Heart left ventricle (tissue), 13 donors: Measurements from ENCODE around the gene DHPS.

ENCODE experiments used
- POLR2A ChIP-seq, 2 donors: fragments of 450-650 bp; IDR thresholded peaks; one replicate each; pipeline ENCODE4 v1.6.1; 2017; ENCODE audit warnings: antibody characterized with exemption in 2 of 2, mild to moderate bottlenecking in 2 of 2, moderate library complexity in 2 of 2
- TF ChIP-seq, protein P1 (sequence below), 12 donors: fragments of 200-600 bp; sonication (generic) in 4 of 12; IDR thresholded peaks; one replicate each; pipeline versions ENCODE4 v1.5.0 to v1.8.0; 2018 to 2022; ENCODE audit warnings: antibody characterized with exemption in 12 of 12, mild to moderate bottlenecking in 5 of 12
- donor health status: ischemic (EF 13 %, LVEDD 7.1; RV severe dilation, severe dysfunction).
- donor health status: DM: no; HTN: yes; CAD: no.
- donor health status: DM: no; HTN: no; CAD: no.
- donor health status: ischemic (EF 25% LVEDD 6.9; RV normal size, moderate dysfunction).
- donor health status: ischemic (EF 25% LVEDD 5.7; RV mildly dilated, moderate dysfunction).
- donor health status: ischemic (EF 35%, LVEDD 5.7; RV mildly dilated, moderate dysfunction).
- donor health status: nonischemic (EF 11% LVEDD 7.7; RV severe dilation, severe dysfunction).
- donor health status: DM: yes; HTN: yes; CAD: no.
- donor health status: PGD.
- donor health status: ischemic (EF 29% LVEDD 5.4; RV normal size, mild dysfunction).
- donor health status: nonischemic (EF 23%, LVEDD 6.1; RV moderate dilation, normal function).

DNA sequence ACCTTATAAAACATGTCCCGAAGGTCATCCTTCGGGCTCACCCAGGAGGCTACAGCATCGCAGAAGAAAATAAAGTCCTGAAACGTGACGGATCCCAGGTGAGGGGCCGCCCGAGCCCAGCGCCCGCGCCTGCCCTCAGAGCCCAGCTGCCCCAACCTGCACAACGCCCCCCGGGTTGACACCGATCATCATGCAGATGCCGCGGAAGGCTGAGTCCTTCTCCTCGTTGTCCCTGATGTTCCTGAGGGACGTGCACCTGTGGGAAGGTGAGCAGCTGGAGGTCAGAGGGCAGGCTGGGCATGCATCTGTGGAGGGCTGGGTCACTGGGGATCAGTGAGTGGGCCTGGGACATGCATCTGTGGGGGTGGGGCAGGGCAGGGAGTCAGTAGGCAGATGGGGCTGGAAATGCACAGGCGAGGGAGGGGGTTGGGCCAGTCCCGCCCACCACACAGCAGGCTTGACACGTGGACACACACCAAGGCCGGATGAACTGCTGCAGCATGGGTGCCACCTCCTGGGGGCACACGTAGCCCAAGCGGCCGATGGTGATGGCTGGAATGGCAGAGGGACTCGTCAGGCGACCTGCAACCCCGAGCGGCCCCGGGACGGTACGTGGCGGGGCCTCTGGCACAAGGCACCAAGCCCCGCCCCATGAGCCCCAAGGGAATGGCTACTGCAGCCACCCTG is 20.1 kb upstream of the DHPS start:
- TF ChIP-seq, protein P1, sequence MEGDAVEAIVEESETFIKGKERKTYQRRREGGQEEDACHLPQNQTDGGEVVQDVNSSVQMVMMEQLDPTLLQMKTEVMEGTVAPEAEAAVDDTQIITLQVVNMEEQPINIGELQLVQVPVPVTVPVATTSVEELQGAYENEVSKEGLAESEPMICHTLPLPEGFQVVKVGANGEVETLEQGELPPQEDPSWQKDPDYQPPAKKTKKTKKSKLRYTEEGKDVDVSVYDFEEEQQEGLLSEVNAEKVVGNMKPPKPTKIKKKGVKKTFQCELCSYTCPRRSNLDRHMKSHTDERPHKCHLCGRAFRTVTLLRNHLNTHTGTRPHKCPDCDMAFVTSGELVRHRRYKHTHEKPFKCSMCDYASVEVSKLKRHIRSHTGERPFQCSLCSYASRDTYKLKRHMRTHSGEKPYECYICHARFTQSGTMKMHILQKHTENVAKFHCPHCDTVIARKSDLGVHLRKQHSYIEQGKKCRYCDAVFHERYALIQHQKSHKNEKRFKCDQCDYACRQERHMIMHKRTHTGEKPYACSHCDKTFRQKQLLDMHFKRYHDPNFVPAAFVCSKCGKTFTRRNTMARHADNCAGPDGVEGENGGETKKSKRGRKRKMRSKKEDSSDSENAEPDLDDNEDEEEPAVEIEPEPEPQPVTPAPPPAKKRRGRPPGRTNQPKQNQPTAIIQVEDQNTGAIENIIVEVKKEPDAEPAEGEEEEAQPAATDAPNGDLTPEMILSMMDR (IDR thresholded peaks at IDR 0.05), result no peak
- no peak for TF ChIP-seq POLR2A (IDR thresholded peaks at IDR 0.05)
